ENCODE data around the gene C19orf67.
"Not testable (repeated sequence)": the region's sequence is repeated elsewhere in the genome, so short reads cannot be mapped to it uniquely, and the experiment has no call there.

Gene C19orf67

DNA sequence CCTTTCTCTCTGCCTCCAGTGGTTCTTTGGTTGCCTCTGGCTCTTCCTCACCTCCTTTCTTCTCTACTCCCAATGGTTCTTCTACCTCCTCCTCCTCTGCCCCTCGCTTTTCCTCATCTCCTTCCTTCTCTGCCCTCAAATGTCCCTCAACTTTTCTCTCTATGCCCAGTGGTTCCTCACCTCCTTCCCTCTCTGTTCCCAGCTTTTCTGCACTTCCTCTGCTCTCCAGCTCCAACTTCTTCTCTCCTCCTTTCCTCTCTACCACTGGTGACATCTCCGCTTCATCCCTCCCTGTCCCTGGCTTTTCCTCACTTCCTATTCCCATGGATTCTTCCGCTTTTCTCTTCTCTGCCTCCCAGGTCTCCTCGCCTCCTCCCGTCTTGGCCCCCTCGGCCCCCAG, 31.5 kb downstream of the C19orf67 start:
- no peak for DNase-seq
- Mint-ChIP-seq H3K36me3 (ENCODE audit: low read depth) (peaks cover 5% of the 10 kb centered on the region), H3K4me1 (peaks cover 6% of the 10 kb centered on the region), H3K27ac (peak overlapping the region; percentile 82), H3K27me3 (ENCODE audit: low read depth, poor library complexity) (peaks cover 63% of the 10 kb centered on the region), H3K9me3 (no peaks in the 10 kb centered on the region), H3K4me3 (no peak overlapping the region)
- TF ChIP-seq, protein P1, sequence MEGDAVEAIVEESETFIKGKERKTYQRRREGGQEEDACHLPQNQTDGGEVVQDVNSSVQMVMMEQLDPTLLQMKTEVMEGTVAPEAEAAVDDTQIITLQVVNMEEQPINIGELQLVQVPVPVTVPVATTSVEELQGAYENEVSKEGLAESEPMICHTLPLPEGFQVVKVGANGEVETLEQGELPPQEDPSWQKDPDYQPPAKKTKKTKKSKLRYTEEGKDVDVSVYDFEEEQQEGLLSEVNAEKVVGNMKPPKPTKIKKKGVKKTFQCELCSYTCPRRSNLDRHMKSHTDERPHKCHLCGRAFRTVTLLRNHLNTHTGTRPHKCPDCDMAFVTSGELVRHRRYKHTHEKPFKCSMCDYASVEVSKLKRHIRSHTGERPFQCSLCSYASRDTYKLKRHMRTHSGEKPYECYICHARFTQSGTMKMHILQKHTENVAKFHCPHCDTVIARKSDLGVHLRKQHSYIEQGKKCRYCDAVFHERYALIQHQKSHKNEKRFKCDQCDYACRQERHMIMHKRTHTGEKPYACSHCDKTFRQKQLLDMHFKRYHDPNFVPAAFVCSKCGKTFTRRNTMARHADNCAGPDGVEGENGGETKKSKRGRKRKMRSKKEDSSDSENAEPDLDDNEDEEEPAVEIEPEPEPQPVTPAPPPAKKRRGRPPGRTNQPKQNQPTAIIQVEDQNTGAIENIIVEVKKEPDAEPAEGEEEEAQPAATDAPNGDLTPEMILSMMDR (IDR thresholded peaks at IDR 0.05): no peak

DNA sequence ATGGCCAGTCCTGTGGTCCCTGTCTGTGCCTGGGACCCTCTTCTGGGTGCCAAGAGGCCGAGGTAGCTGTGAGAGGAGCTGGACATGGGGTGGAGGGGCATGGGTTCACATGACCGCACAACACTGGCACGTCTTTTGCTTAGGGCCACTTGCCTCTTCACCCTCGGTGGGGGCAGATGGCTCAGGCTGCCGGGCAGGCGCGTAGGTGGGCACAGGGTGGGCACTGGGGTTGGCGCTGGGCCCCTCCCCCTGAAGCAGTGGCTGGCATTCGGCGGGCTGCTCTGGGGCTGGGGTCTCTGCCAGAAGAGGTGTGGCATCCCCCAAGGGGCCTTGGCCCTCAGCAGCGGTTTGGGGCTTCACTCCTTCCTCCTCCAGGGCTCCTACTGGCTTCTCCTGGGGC, 32.1 kb downstream of the C19orf67 start:
- H3K36me3 Mint-ChIP-seq (ENCODE audit: low read depth): peaks cover 5% of the 10 kb centered on the region
- no peak overlapping the region for H3K4me3 Mint-ChIP-seq
- no peak overlapping the region for H3K27ac Mint-ChIP-seq
- H3K4me1 Mint-ChIP-seq: peaks cover 3% of the 10 kb centered on the region
- no peaks in the 10 kb centered on the region for H3K9me3 Mint-ChIP-seq
- TF ChIP-seq, protein P1 (IDR thresholded peaks at IDR 0.05): no peak
- H3K27me3 Mint-ChIP-seq (ENCODE audit: low read depth, poor library complexity): peaks cover 59% of the 10 kb centered on the region
- DNase-seq: no peak

DNA sequence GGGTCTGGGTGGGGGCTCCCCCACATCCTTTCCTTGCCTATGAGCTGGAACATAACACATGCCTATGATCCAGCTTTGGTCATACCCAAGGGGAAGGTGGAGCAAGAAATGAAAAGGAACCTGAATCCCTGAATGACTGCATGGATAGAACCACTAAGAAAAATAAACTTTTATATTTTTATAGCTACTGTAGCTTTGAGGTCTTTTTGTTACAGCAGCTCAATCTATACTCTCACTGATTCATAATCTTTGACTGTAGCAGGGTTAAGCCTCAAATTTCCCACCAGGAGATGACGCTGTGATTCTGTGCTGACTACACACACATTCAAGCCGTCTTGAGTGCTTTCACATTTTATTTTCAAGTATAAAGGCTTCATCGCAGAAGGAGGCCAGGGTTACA, 32.6 kb downstream of the C19orf67 start:
- Mint-ChIP-seq H3K4me3 (no peak overlapping the region), H3K36me3 (ENCODE audit: low read depth) (peaks cover 5% of the 10 kb centered on the region), H3K27ac (no peak overlapping the region), H3K9me3 (no peaks in the 10 kb centered on the region), H3K27me3 (ENCODE audit: low read depth, poor library complexity) (peaks cover 57% of the 10 kb centered on the region), H3K4me1 (no peaks in the 10 kb centered on the region)
- TF ChIP-seq, protein P1 (IDR thresholded peaks at IDR 0.05): no peak
- DNase-seq: no peak

DNA sequence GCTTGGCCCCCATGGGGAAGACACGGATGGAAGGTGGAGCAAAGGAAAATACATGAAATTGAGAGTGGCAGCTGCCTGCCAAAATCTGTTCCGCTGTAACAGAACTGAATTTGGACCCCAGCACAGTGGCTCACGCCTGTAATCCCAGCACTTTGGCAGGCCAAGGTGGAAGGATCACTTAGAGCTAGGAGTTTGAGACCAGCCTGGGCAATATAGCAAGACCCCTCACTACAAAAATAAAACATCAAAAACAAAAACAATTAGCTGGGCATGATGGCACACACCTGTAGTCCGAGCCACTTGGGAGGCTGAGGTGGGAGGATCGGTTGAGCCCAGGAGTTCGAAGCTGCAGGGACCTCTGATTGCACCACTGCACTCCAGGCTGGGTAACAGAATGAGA, 33.1 kb downstream of the C19orf67 start:
- no peak overlapping the region for H3K27ac Mint-ChIP-seq
- peaks cover 5% of the 10 kb centered on the region for H3K36me3 Mint-ChIP-seq (ENCODE audit: low read depth)
- peaks cover 51% of the 10 kb centered on the region for H3K27me3 Mint-ChIP-seq (ENCODE audit: low read depth, poor library complexity)
- no peak overlapping the region for H3K4me3 Mint-ChIP-seq
- DNase-seq: no peak
- no peaks in the 10 kb centered on the region for H3K9me3 Mint-ChIP-seq
- H3K4me1 Mint-ChIP-seq: no peaks in the 10 kb centered on the region
- TF ChIP-seq, protein P1 (IDR thresholded peaks at IDR 0.05): no peak

DNA sequence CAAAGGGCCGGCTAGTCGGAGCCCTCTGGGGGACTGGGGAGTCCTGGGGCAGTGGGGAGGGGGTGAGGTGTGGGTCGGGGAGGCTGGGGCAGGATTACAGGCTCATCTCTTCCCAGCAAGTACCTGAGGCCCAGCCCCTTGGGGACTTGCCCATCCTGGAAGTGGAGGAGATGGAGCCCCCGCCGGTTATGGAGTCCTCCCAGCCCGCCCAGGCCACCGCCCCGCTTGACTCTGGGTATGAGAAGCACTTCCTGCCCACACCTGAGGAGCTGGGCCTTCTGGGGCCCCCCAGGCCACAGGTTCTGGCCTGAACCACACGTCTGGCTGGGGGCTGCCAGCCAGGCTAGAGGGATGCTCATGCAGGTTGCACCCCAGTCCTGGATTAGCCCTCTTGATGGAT, 33.6 kb downstream of the C19orf67 start:
- Mint-ChIP-seq H3K4me1 (no peaks in the 10 kb centered on the region), H3K27me3 (ENCODE audit: low read depth, poor library complexity) (peaks cover 47% of the 10 kb centered on the region), H3K27ac (no peak overlapping the region), H3K4me3 (no peak overlapping the region), H3K9me3 (no peaks in the 10 kb centered on the region), H3K36me3 (ENCODE audit: low read depth) (peaks cover 5% of the 10 kb centered on the region)
- TF ChIP-seq, protein P1 (IDR thresholded peaks at IDR 0.05): no peak
- DNase-seq: no peak

DNA sequence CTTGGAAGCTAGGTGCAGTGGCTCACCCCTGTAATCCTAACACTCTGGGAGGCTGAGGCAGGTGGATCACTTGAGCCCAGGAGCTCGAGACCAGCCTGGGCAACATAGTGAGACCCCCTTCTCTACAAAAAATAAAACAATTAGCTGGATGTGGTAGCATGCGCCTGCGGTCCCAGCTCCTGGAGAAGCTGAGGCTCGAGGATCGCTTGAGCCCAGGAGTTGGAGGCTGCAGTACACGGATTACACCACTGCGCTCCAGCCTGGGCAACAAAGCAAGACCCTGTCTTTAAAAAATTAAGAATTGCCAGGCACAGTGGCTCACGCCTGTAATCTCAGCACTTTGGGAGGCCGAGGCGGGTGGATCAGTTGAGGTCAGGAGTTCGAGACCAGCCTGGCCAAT, 34.6 kb downstream of the C19orf67 start:
- DNase-seq; H3K4me1 Mint-ChIP-seq; H3K36me3 Mint-ChIP-seq (ENCODE audit: low read depth); H3K4me3 Mint-ChIP-seq; H3K27ac Mint-ChIP-seq; H3K9me3 Mint-ChIP-seq: not testable (repeated sequence)
- peaks cover 37% of the 10 kb centered on the region for H3K27me3 Mint-ChIP-seq (ENCODE audit: low read depth, poor library complexity)

Data from nephron progenitor cell (in vitro differentiated cells).